Left ventricle myocardium inferior (tissue), 1 donor: ENCODE data around the gene OR8B12. TPM values are rescaled to one million over a fixed set of nuclear protein-coding genes. Genes with fewer than 3 reads are reported as not detected.

Experiments
- DNase-seq: peaks from one replicate; pipeline ENCODE4 v3.0.0-alpha.2; 2020
- H3K27ac ChIP-seq: fragments of 200-600 bp; replicated peaks from 2 replicates; pipeline ENCODE4 v1.8.0; 2021
- H3K27me3 ChIP-seq: fragments of 200-600 bp; 2 replicates; pipeline ENCODE4 v1.8.0; 2021; ENCODE audit warnings: low read depth
- H3K36me3 ChIP-seq: fragments of 200-600 bp; 2 replicates; pipeline ENCODE4 v1.8.0; 2021
- H3K4me1 ChIP-seq: fragments of 200-600 bp; 2 replicates; pipeline ENCODE4 v1.8.0; 2021
- H3K4me3 ChIP-seq: fragments of 200-600 bp; 2 replicates; pipeline ENCODE4 v1.8.0; 2021; ENCODE audit warnings: mild to moderate bottlenecking, moderate library complexity
- H3K9me3 ChIP-seq: fragments of 200-600 bp; replicated peaks from 2 replicates; pipeline ENCODE4 v1.8.0; 2021
- CTCF ChIP-seq: fragments of 200-600 bp; IDR thresholded peaks from 2 replicates; pipeline ENCODE4 v1.8.0; 2021; ENCODE audit warnings: antibody characterized with exemption, mild to moderate bottlenecking, borderline replicate concordance
- intact Hi-C: fragments of 100-400 bp; cut with micrococcal nuclease; formaldehyde crosslinking; loops from one replicate; pipeline ENCODE4 v1.11.0; 2022
- long read RNA-seq: library from polyadenylated mRNA; unstranded; transcript quantifications from one replicate; pipeline ENCODE4 v2.0.0, GENCODE V29; 2021
- total RNA-seq: library from RNA; stranded (reverse); fragmentation: NEBNext Ultra II Directional; extraction: Animal tissue kit (Norgen Biotek cat#: 25700); gene quantifications from one replicate; pipeline ENCODE4 v1.2.1, GENCODE V29; 2021
- donor health status: DM: no; HTN: yes; CAD: no; lungs with severe emphysema.

OR8B12 gene, protein sequence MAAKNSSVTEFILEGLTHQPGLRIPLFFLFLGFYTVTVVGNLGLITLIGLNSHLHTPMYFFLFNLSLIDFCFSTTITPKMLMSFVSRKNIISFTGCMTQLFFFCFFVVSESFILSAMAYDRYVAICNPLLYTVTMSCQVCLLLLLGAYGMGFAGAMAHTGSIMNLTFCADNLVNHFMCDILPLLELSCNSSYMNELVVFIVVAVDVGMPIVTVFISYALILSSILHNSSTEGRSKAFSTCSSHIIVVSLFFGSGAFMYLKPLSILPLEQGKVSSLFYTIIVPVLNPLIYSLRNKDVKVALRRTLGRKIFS
- total RNA-seq = not detected
- long read RNA-seq = 0 reads

DNA sequence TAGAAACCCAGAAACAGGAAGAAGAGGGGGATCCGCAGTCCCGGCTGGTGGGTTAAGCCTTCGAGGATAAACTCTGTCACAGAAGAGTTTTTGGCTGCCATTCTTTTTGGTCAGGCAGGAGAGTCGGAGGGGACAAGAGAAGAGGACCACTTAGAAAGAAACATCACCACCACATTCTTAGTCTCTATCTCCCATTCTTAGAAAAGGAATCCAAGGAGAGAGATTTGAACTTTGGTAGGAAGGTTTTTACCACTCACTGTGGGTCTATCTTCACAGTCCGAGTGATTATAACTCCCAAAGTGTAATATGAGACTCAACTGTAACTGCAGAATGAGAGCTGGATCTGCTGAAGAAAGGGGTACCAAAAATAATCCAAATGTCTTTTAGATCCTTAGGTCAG lies at the start of gene OR8B12:
OR8B12 (minus strand) TSS at position 101 of the 400 bp plus-strand sequence; CDS start at position 101, 0 bp downstream.
- Histone ChIP-seq H3K27ac (no peak within 1 kb of the TSS), H3K4me3 (no peak within 1 kb of the TSS), H3K4me1 (no peaks in the 10 kb centered on the region), H3K9me3 (no peaks in the 10 kb centered on the region), H3K27me3 (no peaks in the 10 kb centered on the region), H3K36me3 (no peaks in the 10 kb centered on the region)
- intact Hi-C loops = no loop called here
- no peak for TF ChIP-seq CTCF
- DNase-seq = no peak

DNA sequence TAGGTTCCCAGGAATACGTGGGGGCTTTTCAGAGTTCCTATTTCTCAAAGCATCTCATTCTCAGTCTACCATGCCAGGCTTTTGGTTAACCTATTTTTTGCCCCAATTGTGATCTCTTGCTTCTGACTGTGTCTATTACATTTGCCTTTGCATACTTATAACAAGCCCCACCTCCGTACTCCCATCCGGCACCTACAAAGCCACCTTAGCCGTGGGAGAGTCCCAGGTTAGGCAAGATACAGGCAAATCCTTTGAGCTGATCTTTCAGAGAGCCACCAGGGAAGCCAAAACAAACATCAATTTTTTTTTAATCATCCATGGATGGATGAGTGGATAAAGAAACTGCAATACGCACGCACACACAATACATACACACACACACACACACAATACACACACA lies 49.2 kb upstream of the OR8B12 start:
- Histone ChIP-seq H3K4me3 (no peak overlapping the region), H3K36me3 (no peaks in the 10 kb centered on the region), H3K9me3 (no peaks in the 10 kb centered on the region), H3K27me3 (peaks cover 58% of the 10 kb centered on the region), H3K27ac (no peak overlapping the region), H3K4me1 (no peaks in the 10 kb centered on the region)
- no peak for TF ChIP-seq CTCF
- intact Hi-C loops = no loop called here
- DNase-seq = no peak

GRCh38 chr11:124591430-124591829 lies 48.0 kb upstream of the OR8B12 start:
- Histone ChIP-seq H3K36me3 (no peaks in the 10 kb centered on the region), H3K27me3 (peaks cover 58% of the 10 kb centered on the region), H3K4me1 (no peaks in the 10 kb centered on the region), H3K4me3 (no peak overlapping the region), H3K27ac (no peak overlapping the region), H3K9me3 (no peaks in the 10 kb centered on the region)
- DNase-seq = no peak
- intact Hi-C loops = no loop called here
- TF ChIP-seq CTCF = no peak

- Histone ChIP-seq H3K27ac (no peak overlapping the region), H3K4me3 (no peak overlapping the region), H3K27me3 (peaks cover 28% of the 10 kb centered on the region), H3K36me3 (no peaks in the 10 kb centered on the region), H3K9me3 (no peaks in the 10 kb centered on the region), H3K4me1 (no peaks in the 10 kb centered on the region)
- intact Hi-C loops = loop anchor here (5.0 kb wide), 2 partner anchors 169 to 514 kb away; no protein-coding TSS in a partner anchor
- peak; percentile 71 for TF ChIP-seq CTCF
- peak; percentile 45 for DNase-seq
Observed at GRCh38 chr11:124586238-124586860, 42.9 kb upstream of the OR8B12 start.

DNA sequence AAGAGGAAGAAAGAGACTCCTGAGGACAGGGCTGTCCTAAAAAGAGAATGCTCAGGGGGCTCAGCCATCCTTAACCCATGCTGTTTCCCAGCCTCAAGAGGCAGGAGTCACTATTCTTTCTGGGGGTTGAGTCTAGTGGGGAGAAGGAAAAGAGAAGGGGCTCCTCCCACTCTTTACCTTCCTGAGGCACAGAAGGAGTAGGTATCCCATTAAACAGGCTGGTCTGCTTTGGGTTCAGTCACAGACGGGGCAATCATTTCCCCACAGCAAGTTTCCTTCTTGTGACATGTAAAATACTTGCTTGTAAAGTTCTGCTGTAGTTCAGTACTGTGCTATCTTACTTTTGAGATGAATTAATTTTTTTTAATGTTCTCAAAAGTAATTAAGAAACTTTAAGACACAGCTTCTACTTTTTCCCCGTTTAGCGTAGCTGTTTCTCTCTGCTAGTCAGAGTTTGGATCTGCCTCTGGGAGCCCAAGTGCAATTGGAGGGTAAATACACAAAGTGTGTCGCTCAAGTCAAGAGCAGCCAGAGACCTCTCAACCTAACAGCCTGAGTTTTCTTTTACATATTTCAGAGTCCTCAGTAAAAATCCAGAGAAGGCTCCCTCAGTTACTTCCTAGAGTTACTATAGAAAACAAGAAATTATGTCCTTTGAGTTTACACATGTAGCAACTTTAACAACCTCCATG lies 41.4 kb upstream of the OR8B12 start:
- intact Hi-C loops = loop anchor here (5.0 kb wide), 2 partner anchors 168 to 513 kb away; no protein-coding TSS in a partner anchor

More for the DNA sequence above, 41.4 kb upstream of the OR8B12 start:
- H3K4me3 ChIP-seq = no peak overlapping the region
- no peaks in the 10 kb centered on the region for H3K9me3 ChIP-seq
- no peaks in the 10 kb centered on the region for H3K36me3 ChIP-seq
- no peak overlapping the region for H3K27ac ChIP-seq
- no peaks in the 10 kb centered on the region for H3K4me1 ChIP-seq
- no peak for DNase-seq
- H3K27me3 ChIP-seq = peaks cover 28% of the 10 kb centered on the region
- no peak for TF ChIP-seq CTCF
